ENCODE results near the gene MVB12B.

DNA sequence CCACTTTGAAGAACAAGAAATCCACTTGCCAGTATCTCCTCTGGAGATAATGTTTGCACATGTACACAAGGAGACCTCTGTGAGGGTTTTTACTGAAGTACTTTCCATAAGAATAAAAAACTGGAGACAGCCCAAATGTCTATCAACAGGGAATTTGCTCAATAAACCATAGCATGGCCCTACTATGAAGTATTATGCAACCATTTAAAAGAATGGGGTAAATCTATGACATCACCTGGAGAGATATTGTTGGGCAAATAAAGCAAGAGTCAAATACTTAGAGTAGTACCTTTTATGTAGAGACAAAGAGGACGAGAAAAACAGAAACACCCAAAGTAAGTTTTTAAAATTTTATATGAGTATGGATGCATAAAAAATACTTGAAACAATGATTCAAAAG, 23.9 kb upstream of the MVB12B start:
- TF ChIP-seq, protein P1, sequence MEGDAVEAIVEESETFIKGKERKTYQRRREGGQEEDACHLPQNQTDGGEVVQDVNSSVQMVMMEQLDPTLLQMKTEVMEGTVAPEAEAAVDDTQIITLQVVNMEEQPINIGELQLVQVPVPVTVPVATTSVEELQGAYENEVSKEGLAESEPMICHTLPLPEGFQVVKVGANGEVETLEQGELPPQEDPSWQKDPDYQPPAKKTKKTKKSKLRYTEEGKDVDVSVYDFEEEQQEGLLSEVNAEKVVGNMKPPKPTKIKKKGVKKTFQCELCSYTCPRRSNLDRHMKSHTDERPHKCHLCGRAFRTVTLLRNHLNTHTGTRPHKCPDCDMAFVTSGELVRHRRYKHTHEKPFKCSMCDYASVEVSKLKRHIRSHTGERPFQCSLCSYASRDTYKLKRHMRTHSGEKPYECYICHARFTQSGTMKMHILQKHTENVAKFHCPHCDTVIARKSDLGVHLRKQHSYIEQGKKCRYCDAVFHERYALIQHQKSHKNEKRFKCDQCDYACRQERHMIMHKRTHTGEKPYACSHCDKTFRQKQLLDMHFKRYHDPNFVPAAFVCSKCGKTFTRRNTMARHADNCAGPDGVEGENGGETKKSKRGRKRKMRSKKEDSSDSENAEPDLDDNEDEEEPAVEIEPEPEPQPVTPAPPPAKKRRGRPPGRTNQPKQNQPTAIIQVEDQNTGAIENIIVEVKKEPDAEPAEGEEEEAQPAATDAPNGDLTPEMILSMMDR (IDR thresholded peaks at IDR 0.05 in 2 of 3, conservative IDR thresholded peaks at IDR 0.05 in 1 of 3; ENCODE audit: borderline replicate concordance in 1 of 3, insufficient read depth in 1 of 3, low read depth in 2 of 3, low read length in 2 of 3) = no peak
- TF ChIP-seq POLR2A (IDR thresholded peaks at IDR 0.05; ENCODE audit: borderline replicate concordance, extremely low read depth, insufficient read depth, insufficient read length) (no peak), POLR2AphosphoS5 (IDR thresholded peaks at IDR 0.05; ENCODE audit: low read depth, low read length) (no peak), ELF1 (IDR thresholded peaks at IDR 0.05; ENCODE audit: borderline replicate concordance, low read depth) (no peak), RAD21 (IDR thresholded peaks at IDR 0.05; ENCODE audit: low read depth) (no peak), EZH2 (IDR thresholded peaks at IDR 0.05) (no peak), FOSL1 (IDR thresholded peaks at IDR 0.05; ENCODE audit: low read depth) (no peak), EGR1 (IDR thresholded peaks at IDR 0.05; ENCODE audit: low read depth) (no peak), ZNF274 (IDR thresholded peaks at IDR 0.05; ENCODE audit: low read depth, low read length) (no peak)
- TF ChIP-seq, protein P2, sequence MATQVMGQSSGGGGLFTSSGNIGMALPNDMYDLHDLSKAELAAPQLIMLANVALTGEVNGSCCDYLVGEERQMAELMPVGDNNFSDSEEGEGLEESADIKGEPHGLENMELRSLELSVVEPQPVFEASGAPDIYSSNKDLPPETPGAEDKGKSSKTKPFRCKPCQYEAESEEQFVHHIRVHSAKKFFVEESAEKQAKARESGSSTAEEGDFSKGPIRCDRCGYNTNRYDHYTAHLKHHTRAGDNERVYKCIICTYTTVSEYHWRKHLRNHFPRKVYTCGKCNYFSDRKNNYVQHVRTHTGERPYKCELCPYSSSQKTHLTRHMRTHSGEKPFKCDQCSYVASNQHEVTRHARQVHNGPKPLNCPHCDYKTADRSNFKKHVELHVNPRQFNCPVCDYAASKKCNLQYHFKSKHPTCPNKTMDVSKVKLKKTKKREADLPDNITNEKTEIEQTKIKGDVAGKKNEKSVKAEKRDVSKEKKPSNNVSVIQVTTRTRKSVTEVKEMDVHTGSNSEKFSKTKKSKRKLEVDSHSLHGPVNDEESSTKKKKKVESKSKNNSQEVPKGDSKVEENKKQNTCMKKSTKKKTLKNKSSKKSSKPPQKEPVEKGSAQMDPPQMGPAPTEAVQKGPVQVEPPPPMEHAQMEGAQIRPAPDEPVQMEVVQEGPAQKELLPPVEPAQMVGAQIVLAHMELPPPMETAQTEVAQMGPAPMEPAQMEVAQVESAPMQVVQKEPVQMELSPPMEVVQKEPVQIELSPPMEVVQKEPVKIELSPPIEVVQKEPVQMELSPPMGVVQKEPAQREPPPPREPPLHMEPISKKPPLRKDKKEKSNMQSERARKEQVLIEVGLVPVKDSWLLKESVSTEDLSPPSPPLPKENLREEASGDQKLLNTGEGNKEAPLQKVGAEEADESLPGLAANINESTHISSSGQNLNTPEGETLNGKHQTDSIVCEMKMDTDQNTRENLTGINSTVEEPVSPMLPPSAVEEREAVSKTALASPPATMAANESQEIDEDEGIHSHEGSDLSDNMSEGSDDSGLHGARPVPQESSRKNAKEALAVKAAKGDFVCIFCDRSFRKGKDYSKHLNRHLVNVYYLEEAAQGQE (IDR thresholded peaks at IDR 0.05; ENCODE audit: low read depth) = no peak
- TF ChIP-seq, protein P3, sequence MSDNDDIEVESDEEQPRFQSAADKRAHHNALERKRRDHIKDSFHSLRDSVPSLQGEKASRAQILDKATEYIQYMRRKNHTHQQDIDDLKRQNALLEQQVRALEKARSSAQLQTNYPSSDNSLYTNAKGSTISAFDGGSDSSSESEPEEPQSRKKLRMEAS (IDR thresholded peaks at IDR 0.05) = no peak
- TF ChIP-seq, protein P4, sequence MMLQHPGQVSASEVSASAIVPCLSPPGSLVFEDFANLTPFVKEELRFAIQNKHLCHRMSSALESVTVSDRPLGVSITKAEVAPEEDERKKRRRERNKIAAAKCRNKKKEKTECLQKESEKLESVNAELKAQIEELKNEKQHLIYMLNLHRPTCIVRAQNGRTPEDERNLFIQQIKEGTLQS (IDR thresholded peaks at IDR 0.05) = no peak

Data from HCT116 (cell line).